Karpas-422 (cell line): ENCODE results near the gene SPRN. TPM values are rescaled to one million over a fixed set of nuclear protein-coding genes. Genes with fewer than 3 reads are reported as not detected.
"Not testable (repeated sequence)": the region's sequence is repeated elsewhere in the genome, so short reads cannot be mapped to it uniquely, and the experiment has no call there.

Experiments
- DNase-seq: peaks from one replicate; pipeline ENCODE4 v3.0.0-alpha.2; 2015
- H2AFZ ChIP-seq: fragments of 200-600 bp; sonication (generic); 2 replicates; pipeline ENCODE4 v1.6.1; 2014; ENCODE audit warnings: antibody characterized with exemption, low read length, mixed read lengths
- H3K27ac ChIP-seq: fragments of 200-600 bp; sonication (generic); 2 replicates; pipeline ENCODE4 v1.5.1; 2014; ENCODE audit warnings: mild to moderate bottlenecking, low read length, moderate library complexity
- H3K27me3 ChIP-seq: fragments of 200-600 bp; sonication (generic); 2 replicates; pipeline ENCODE4 v1.6.1; 2014; ENCODE audit warnings: low read length, mixed read lengths
- H3K36me3 ChIP-seq: fragments of 200-600 bp; sonication (generic); 2 replicates; pipeline ENCODE4 v1.6.1; 2014; ENCODE audit warnings: low read length, mixed read lengths; ENCODE audit not compliant: insufficient read depth
- H3K4me1 ChIP-seq: fragments of 200-600 bp; sonication (generic); 2 replicates; pipeline ENCODE4 v1.6.1; 2014; ENCODE audit warnings: mild to moderate bottlenecking, low read length, mixed read lengths
- H3K4me2 ChIP-seq: fragments of 200-600 bp; sonication (generic); 2 replicates; pipeline ENCODE4 v1.6.1; 2014; ENCODE audit warnings: low read length, low read depth, mild to moderate bottlenecking; ENCODE audit not compliant: poor library complexity, severe bottlenecking
- H3K4me3 ChIP-seq: fragments of 200-600 bp; sonication (generic); 2 replicates; pipeline ENCODE4 v1.5.1; 2014; ENCODE audit warnings: mild to moderate bottlenecking, antibody characterized with exemption, low read length, mixed read lengths
- H3K79me2 ChIP-seq: fragments of 200-600 bp; sonication (generic); 2 replicates; pipeline ENCODE4 v1.6.1; 2014; ENCODE audit warnings: mild to moderate bottlenecking, low read length, mixed read lengths
- H3K9ac ChIP-seq: fragments of 200-600 bp; sonication (generic); 2 replicates; pipeline ENCODE4 v1.6.0; 2014; ENCODE audit warnings: low read length
- H3K9me2 ChIP-seq: fragments of 200-600 bp; sonication (generic), shearing (Covaris generic); replicated peaks from 2 replicates; pipeline ENCODE4 v1.6.0; 2014; ENCODE audit warnings: mild to moderate bottlenecking, low read length, moderate library complexity; ENCODE audit not compliant: insufficient read depth
- H3K9me3 ChIP-seq: fragments of 300-700, 200-600 bp; sonication (generic); 2 replicates; pipeline ENCODE4 v1.6.1; 2014; ENCODE audit warnings: low read length, mixed read lengths
- H4K20me1 ChIP-seq: fragments of 200-600 bp; sonication (generic); 2 replicates; pipeline ENCODE4 v1.6.1; 2014; ENCODE audit warnings: mild to moderate bottlenecking, antibody characterized with exemption, low read length, low read depth; ENCODE audit not compliant: insufficient read depth
- total RNA-seq: library from RNA; depleted of rRNA; stranded (reverse); fragments of >200 nt; shearing (Covaris generic); gene quantifications from 2 replicates; pipeline ENCODE4 v1.2.3, GENCODE V29; 2014; ENCODE audit warnings: low replicate concordance

The SPRN gene
- total RNA-seq, 1 experiment from 2014 or later = not detected

- no peak overlapping the region for H3K4me3 ChIP-seq
These were observed 32.5 kb downstream of the SPRN start for GRCh38 chr10:133391761-133392518.

GRCh38 chr10:133391249-133391635 lies 33.2 kb downstream of the SPRN start:
- no peak overlapping the region for H3K27ac ChIP-seq
- H3K9me3 ChIP-seq = no peaks in the 10 kb centered on the region
- peaks cover 22% of the 10 kb centered on the region for H3K79me2 ChIP-seq
- H4K20me1 ChIP-seq = no peaks in the 10 kb centered on the region
- no peak overlapping the region for H3K4me3 ChIP-seq
- H3K9ac ChIP-seq = no peak overlapping the region
- H2AFZ ChIP-seq = no peak overlapping the region
- H3K36me3 ChIP-seq = peaks cover 7% of the 10 kb centered on the region
- H3K4me2 ChIP-seq = no peak overlapping the region
- H3K4me1 ChIP-seq = peaks cover 52% of the 10 kb centered on the region
- H3K27me3 ChIP-seq = no peaks in the 10 kb centered on the region
- H3K9me2 ChIP-seq = no peaks in the 10 kb centered on the region
- no peak for DNase-seq

More at GRCh38 chr10:133391761-133392518, 32.5 kb downstream of the SPRN start:
- Histone ChIP-seq H3K27ac (no peak overlapping the region), H2AFZ (no peak overlapping the region), H3K4me2 (no peak overlapping the region), H3K79me2 (peaks cover 25% of the 10 kb centered on the region), H3K27me3 (no peaks in the 10 kb centered on the region), H4K20me1 (no peaks in the 10 kb centered on the region), H3K9me2 (no peaks in the 10 kb centered on the region), H3K36me3 (peaks cover 9% of the 10 kb centered on the region), H3K9me3 (no peaks in the 10 kb centered on the region), H3K9ac (no peak overlapping the region), H3K4me1 (peaks cover 52% of the 10 kb centered on the region)
- DNase-seq = no peak

- Histone ChIP-seq H3K27me3 (no peaks in the 10 kb centered on the region), H3K9me2 (no peaks in the 10 kb centered on the region), H3K4me2 (peak overlapping the region; percentile 82), H3K79me2 (peaks cover 16% of the 10 kb centered on the region), H3K9ac (peak overlapping the region; percentile 66; the same call in 1 of the 2 replicates), H4K20me1 (no peaks in the 10 kb centered on the region), H2AFZ (no peak overlapping the region), H3K27ac (peak overlapping the region; percentile 79; the same call in 1 of the 2 replicates), H3K4me1 (peaks cover 52% of the 10 kb centered on the region), H3K9me3 (no peaks in the 10 kb centered on the region), H3K4me3 (peak overlapping the region; percentile 64; the same call in 1 of the 2 replicates), H3K36me3 (peaks cover 2% of the 10 kb centered on the region)
- DNase-seq = no peak
These were observed 33.7 kb downstream of the SPRN start for GRCh38 chr10:133390597-133391248.

- Histone ChIP-seq H3K36me3 (no peaks in the 10 kb centered on the region), H3K9ac (peak overlapping the region; percentile 66), H4K20me1 (no peaks in the 10 kb centered on the region), H3K4me3 (peak overlapping the region; percentile 64), H3K27ac (peak overlapping the region; percentile 79), H3K27me3 (no peaks in the 10 kb centered on the region), H3K9me2 (no peaks in the 10 kb centered on the region), H3K4me1 (peaks cover 42% of the 10 kb centered on the region), H3K79me2 (peaks cover 1% of the 10 kb centered on the region; the same call in 1 of the 2 replicates), H3K4me2 (peak overlapping the region; percentile 82), H3K9me3 (no peaks in the 10 kb centered on the region), H2AFZ (peak overlapping the region; percentile 89)
- DNase-seq = peak; percentile 97
These were observed 35.2 kb downstream of the SPRN start for GRCh38 chr10:133388973-133389818.

- peak overlapping the region; percentile 89; the same call in 1 of the 2 replicates for H2AFZ ChIP-seq
- no peaks in the 10 kb centered on the region for H3K9me3 ChIP-seq
- peaks cover 39% of the 10 kb centered on the region for H3K4me1 ChIP-seq
- H3K9me2 ChIP-seq = no peaks in the 10 kb centered on the region
- no peaks in the 10 kb centered on the region for H3K79me2 ChIP-seq
- H4K20me1 ChIP-seq = no peaks in the 10 kb centered on the region
- H3K9ac ChIP-seq = peak overlapping the region; percentile 66
- DNase-seq = peak; percentile 57
- peak overlapping the region; percentile 79 for H3K27ac ChIP-seq
- H3K4me2 ChIP-seq = peak overlapping the region; percentile 82
- H3K36me3 ChIP-seq = no peaks in the 10 kb centered on the region
- no peaks in the 10 kb centered on the region for H3K27me3 ChIP-seq
- H3K4me3 ChIP-seq = peak overlapping the region; percentile 64
These were observed 36.0 kb downstream of the SPRN start for GRCh38 chr10:133388236-133388972.

GRCh38 chr10:133386951-133387350 lies 37.5 kb downstream of the SPRN start:
- H3K9me3 ChIP-seq, H3K79me2 ChIP-seq, H3K9ac ChIP-seq, H4K20me1 ChIP-seq, H3K27me3 ChIP-seq, H3K36me3 ChIP-seq, DNase-seq, H2AFZ ChIP-seq, H3K27ac ChIP-seq, H3K4me3 ChIP-seq, H3K4me2 ChIP-seq, H3K9me2 ChIP-seq: not testable (repeated sequence)
- H3K4me1 ChIP-seq = peaks cover 31% of the 10 kb centered on the region

GRCh38 chr10:133385214-133385613 lies 39.2 kb downstream of the SPRN start:
- Histone ChIP-seq H2AFZ (no peak overlapping the region), H3K9ac (no peak overlapping the region), H3K27ac (no peak overlapping the region), H4K20me1 (no peaks in the 10 kb centered on the region), H3K36me3 (no peaks in the 10 kb centered on the region), H3K4me2 (no peak overlapping the region), H3K9me3 (no peaks in the 10 kb centered on the region), H3K79me2 (no peaks in the 10 kb centered on the region), H3K9me2 (no peaks in the 10 kb centered on the region), H3K4me3 (no peak overlapping the region), H3K4me1 (peaks cover 20% of the 10 kb centered on the region), H3K27me3 (no peaks in the 10 kb centered on the region)
- DNase-seq = no peak
